GM21717 (cell line): ENCODE measurements around the gene TBCD.
"Not testable (repeated sequence)": the region's sequence is repeated elsewhere in the genome, so short reads cannot be mapped to it uniquely, and the experiment has no call there.

Experiments used
- ATAC-seq: cut with Tn5 transposase; IDR thresholded peaks from one replicate; pipeline ENCODE4 v1.9.1; 2021; ENCODE audit warnings: mild to moderate bottlenecking, moderate library complexity; ENCODE audit not compliant: unreplicated experiment

Gene TBCD

DNA sequence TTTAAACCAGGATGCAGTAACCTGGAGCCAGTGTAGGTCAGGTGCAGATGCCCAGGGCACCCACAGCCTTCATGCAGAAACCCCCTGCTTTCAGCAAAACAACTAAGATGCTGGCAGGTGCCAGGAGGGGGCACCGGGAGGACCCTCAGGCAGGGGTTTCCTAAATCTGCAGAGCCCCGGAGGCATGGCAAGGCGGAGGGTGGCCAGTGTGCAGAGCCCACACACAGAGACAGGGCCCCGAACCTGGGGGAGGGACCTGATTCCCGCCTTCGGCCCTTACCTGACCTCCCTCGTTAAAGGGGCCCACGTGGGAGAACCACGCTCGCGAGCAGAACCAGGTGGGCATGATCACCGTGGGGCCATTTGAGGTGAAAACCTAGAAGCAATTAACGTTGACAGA is 213.5 kb downstream of the TBCD start:
- ATAC-seq: no peak

DNA sequence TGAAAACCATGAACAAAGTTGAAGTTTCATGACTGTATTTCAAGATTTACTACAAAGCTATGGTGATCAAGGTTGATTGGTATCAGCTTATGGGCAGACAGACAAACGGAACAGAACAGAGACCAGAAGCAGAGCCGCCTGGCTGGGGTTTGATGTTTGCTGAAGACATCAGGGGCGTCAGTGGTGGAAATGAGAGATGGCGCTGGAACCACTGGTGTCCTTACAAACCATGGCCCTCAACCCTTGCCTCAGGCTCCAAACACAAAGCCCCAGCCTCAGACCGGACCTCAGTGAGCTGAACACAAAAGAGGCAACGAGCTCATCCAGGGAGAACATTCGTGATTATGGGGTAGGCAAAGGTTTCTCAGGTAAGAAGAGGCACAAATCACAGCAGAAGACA is 214.6 kb downstream of the TBCD start:
- ATAC-seq: no peak

DNA sequence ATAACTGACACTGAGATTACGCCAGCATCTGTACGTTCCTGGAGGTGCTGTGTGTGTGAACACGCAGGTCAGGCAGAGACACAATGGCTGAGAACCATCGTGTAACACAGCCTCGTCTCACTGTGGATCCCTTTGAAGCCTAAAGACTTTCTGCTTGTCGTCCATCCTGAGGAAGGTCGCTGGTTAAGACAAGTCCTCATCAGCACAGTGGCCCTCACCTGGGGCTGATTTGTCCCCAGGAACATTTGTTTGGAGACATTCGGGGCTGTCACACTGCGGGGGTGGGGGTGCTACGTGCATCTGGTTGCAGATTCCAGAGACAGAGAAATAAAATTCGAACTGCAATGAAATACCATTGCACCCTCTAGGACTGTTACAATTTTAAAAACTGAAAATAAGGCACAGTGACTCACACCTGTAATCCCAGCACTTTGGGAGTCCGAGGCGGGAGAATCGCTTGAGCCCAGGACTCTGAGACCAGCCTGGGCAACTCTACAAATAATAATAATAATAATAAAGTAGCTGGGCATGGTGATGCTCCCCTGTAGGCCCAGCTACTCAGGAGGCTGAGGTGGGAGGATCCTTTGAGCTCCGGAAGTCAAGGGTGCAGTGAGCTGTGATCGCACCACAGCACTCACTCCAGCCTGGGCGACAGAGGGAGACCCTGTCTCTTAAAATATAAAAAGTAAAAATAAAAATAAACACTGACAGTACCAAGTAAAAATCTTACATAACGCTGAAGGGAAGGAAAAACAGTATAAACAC is 215.6 kb downstream of the TBCD start:
- ATAC-seq: no peak

DNA sequence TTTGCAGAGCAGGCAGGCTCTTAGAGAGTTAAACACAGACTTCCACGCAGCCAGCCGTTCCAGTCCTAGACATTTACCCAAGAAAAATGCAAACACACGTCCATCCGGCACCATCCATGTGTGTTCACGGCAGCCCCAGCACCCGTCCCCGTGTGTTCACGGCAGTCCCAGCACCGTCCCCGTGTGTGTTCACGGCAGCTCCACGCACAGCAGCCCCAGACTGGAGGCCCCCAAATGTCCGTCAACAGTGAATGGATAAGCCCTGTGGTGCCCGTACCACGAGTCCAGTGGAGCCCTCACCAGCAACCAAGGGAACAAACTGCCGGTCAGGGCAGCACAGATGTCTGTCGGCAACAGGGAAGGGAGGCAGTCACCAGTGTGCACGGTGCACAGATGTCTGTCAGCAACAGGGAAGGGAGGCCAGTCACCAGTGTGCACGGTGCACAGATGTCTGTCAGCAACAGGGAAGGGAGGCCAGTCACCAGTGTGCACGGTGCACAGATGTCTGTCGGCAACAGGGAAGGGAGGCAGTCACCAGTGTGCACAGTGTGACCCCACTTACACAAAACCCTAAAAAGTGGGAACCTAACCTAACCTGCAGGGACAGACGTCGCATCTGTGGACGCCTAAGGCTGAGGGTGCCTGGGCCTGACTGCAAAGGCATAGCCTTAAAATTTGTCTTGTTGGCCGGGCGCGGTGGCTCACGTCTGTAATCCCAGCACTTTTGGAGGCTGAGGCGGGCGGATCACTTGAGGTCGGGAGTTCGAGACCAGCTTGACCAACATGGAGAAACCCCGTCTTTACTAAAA is 216.4 kb downstream of the TBCD start:
- ATAC-seq: not testable (repeated sequence)

DNA sequence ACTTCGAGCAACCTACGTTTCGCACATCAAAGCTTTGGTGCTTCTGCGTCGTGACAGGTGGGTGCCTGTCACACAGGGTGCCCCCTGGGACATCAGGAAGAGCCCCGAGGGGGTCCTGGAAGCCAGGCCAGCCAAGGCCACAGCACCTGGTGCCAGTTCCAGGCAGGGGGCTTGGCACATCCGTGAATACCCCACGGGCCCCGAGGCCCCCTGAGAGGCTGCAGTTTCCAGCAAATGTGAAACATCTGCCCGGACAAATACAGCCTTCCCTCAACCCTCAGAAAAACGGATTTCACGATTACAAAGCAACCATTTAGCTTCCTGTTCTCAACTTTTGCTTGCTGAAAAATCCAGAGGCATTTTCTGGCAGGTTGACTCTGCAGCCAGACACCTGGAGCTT is 218.2 kb downstream of the TBCD start:
- no peak for ATAC-seq

DNA sequence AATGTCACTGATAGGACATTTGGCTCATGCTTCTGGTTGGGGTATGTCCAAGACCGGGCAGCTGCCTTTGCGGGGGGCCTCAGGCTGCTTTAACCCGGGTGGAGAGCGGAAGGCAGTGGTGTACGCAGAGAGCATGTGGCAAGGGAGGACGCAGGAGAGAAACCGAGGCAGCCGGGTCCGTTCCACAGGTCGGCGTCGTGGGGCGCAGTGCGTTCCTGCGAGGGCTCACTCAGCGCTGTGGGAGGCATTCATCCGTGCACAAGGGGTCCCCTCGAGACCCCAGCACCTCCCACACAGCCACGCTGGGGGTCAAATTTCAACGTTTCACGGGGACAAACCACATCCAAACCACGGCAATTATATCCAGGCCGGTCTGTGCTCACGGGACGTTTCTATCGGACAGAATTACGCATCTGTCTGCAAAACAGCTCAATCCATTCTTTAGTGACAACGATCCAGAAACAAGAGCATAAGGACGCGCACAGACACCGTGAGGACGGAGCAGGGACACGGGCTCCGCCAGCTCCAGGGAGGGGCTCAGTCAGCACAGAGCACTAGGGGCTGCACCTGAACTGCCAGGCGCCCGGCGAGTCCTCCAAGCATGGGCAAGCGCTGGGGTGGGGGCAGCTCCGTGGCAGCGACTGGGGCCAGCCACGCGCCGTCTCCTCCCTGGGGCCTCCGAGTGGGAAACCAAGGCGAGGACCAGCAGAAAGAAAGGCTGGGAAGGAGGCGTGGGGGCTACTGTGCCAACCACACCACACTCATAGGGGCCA is 219.1 kb downstream of the TBCD start:
- no peak for ATAC-seq

DNA sequence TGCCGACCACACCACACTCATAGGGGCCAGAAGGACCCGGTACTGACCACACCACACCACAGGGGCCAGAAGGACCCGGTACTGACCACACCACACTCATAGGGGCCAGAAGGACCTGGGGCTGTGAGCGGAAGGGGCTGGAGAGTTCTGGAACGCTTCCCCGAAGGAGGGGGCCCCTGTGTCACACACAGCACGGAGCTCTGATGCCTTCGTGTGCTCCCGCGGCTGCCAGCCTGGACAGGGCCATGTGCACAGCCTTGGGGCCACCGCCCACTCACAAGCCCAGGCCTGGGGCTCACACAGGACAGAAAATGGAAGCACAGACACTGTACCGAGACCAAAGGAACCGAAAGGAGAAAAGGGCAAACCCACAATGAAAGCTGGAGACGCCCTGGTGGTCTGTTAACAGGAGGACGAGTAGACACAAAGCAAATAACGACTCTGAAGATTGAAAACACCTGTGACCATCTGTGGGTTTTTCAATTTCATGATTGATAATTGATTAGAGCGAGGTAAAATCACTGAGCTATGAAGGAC is 221.0 kb downstream of the TBCD start:
- ATAC-seq: no peak

DNA sequence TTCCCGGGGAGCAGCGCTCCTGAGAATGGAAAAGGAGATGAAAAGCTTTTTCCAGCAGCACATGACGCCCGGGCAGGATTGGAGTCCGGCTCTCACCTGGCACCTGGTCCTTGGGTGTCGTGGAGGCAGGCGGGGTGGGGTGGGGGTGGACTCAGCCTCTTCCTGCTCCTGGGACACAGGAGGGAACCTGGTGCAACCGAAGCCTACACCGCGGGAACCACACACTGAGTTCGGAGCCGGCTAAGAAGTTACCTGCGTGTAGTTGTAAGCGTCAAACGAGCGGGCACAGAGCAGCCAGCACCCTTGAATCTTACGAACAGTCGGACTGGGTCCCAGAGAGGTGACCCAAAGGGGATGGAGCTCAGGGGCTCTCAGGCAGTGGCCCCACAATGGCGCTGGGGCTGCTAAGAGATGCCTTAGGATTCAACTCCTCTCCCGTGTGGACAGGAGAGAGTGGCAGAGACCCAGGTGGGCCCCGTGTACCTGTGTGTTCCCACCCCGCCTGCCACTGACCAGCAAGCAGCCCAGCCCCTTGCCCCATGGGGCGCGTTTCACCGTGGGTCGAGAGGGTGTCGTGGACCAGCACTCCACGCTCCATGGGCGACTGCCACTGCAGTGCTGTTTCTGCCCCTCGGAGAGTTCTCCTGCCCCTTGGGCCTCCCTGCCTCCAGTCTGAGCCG is 221.7 kb downstream of the TBCD start:
- no peak for ATAC-seq

DNA sequence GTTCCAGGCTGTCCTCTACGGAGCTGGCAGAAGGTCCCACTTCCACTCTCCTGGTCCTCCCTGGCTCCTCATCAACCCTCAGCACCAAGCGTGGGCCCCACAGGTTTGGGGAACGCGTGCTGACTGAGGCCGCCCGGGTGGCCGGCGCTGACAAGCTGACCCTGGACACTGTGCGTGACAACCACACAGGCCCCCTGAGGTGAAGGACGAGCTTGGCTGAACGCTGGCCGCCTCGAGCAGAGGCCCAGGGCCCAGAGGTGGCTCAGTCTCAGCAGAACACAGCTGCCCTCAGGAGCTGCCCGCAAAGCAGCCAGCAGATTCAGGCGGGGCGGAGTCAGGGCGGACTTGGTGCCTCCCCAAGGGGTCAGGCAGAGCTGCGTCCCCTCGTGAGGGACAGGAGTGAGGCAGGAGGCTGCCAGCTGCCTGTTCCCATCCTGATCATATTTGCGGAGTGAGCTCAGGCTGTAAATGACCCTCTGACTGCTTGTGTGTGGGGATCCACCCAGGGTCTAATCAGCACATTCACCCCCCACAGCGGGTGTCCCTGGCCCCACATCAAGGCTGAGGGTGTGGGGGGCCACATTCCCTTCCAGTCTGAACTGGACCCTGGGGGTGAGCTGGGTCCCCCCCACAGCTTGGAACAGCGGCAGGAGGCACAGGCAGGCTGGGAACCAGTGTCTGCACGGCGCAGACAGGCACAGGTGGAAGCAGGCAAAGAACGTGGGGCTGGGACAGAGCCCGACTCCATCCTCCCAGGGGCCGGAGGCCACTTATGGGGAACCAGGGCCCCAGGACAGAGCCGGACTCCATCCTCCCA is 222.5 kb downstream of the TBCD start:
- ATAC-seq: no peak

DNA sequence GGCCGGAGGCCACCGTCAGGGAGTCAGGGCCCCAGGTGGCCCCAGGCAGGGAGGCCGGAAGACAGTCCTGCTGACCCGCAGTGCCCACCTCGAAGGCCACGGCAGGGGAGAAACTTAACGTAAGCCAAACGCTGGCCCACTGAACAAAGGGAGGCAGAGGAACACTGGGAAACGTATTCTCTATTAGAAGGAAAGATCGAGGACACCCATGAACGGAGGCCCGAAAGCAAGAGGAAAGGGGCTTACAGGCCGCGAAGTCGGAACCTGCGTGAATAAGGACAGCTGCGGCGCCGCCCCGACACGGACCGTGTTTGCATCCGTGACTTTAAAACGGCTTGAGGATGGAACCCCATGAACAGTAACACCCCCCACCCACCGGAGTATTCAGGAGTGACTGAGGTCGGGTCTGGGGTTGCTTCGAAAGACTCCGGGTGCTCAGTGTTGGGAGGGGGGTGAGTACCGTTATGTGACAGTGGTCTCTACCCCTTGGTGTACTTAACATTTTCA is 225.2 kb downstream of the TBCD start:
- no peak for ATAC-seq

DNA sequence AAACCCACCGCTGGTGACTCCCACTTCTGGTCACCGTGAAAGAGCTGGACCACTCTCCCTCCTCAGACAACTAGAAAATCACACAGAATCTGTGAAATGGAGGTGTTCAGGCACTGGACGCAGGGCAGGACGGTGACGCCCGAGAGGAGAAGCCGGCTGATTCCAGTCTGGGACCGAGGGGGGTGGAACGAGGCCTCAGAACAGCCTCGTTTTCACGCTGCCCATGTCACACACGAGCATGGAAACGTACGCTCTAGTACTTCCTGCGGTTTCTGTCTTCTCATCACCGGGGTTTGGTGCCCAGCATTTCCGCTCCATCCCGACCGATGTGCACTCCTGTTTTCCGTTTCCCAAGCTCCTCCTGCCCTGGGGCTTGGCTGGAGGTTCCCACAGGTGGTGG is 225.7 kb downstream of the TBCD start:
- ATAC-seq: no peak

DNA sequence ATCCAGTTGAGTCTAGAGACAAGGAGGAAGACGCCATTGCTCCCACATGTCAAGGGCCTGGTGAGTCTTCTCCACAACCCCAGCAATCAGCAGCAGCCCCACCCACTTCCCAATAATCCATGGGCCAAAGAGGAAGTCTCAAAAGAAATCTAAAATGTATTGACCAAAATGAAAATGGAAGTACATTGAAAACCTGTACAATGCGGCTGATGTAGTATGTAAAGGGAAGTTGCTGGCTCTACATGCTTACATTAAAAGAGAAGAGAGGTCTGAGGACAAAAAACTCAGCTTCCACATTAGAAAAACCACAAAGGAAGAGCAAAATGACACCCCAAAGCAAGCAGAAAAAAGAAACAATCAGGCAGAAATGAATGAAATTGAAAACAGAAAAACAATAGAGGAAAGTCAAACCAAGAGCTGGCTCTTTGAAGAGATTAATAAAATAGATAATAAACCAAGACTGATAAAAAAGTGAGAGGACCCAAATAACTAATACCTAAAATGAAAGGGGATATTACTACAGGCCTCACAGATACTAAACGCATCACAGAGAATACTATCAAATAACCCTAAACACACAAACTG is 227.0 kb downstream of the TBCD start:
- ATAC-seq: no peak

DNA sequence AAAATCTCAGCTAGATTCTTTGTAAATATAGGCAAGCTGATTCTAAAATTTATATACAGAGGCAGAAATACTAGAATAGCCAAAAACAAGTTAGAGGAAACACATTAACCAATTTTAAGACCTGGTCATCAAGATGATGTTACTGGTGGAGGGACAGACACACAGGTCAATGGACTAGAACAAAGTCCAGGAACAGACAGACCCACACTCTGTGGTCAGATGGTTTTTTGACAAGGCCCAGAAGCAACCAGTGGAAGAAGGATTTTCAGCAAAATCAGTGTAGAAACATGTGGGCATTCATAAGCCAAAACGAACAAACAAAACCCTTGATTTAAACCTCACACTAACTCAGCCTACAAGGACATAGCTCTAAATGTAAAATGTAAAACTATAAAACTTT is 227.9 kb downstream of the TBCD start:
- no peak for ATAC-seq

DNA sequence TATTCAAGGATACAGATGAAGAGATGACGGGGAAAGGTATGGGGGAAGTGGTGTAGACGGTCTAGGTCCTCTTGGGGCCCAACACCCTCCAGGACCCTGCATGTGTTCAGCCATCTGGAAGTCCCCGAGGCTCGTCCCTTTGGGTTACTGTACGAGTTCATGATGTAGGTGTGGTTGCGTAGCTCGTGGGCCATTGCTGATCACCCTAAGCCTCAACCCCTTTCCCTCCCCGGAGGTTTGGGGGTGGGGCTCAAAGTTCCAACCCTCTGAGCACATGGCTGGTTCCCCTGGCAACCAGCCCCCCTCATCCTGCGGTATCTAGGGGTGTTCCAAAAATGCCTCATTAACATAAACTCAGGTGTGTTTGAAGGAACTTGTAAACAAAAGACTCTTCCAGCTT is 228.8 kb downstream of the TBCD start:
- no peak for ATAC-seq

DNA sequence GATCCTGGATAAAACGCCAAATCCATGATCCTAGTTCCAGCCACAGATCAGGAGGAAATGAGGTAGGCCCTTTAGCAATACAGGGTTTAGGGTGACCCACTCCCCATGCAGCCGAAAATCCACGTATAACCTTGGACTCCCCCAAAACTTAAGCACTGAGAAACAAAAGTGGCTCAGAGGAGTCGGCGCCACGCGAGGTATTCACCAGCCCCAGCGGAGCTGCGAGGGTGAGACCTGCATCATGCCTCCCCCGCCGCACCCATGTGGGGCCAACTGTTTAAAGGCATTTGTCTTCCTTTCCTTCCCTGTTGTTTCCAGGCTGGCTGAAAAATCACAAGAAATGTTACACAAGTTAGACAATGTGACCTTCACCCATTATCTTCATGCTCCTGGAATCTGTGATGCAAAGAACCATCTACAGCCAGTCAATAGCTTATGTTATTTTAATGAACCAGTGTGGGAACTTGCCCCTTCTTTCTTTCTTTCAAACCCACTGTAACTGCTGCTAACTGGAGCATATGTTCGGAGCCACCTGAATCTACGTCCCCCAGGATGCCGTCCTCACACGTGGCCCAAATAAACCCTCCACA is 229.4 kb downstream of the TBCD start:
- ATAC-seq: no peak

DNA sequence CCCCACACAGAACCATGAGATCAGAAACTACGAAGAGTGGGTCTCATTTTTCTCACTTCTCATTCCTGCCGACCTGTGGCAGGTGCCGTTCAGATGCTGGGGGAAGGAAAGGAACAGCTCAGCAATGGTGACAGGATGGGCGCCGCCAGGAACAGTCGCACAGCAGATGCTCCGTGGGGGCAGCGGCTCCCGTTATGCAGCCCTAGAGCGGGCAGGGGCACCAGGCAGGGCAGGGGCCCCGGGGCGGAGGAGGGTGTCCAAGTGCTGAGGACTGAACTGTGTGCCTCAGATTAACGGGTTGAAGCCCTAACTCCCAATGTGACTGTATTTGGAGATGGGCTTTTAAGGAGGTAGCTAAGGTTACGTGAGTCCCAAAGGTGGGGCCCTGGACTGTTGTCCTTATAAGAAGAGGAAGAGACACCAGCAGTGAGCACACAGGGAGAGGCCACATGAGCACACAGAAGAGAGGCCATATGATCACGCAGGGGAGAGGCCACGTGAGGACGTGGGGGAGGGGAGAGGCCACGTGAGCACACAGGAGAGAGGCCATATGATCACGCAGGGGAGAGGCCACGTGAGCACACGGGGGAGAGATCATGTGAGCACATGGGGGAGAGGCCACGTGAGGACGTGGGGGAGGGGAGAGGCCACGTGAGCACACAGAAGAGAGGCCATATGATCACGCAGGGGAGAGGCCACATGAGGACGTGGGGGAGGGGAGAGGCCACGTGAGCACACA is 231.8 kb downstream of the TBCD start:
- ATAC-seq: no peak

DNA sequence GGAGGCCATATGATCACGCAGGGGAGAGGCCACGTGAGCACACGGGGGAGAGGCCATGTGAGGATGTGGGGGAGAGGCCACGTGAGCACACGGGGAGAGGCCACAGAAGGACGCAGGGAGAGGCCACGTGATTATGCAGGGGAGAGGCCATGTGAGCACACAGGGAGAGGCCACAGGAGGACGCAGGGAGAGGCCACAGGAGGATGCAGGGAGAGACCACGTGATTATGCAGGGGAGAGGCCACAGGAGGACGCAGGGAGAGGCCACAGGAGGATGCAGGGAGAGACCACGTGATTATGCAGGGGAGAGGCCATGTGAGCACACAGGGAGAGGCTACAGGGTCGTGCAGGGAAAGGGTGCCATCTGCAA is 232.4 kb downstream of the TBCD start:
- not testable (repeated sequence) for ATAC-seq

DNA sequence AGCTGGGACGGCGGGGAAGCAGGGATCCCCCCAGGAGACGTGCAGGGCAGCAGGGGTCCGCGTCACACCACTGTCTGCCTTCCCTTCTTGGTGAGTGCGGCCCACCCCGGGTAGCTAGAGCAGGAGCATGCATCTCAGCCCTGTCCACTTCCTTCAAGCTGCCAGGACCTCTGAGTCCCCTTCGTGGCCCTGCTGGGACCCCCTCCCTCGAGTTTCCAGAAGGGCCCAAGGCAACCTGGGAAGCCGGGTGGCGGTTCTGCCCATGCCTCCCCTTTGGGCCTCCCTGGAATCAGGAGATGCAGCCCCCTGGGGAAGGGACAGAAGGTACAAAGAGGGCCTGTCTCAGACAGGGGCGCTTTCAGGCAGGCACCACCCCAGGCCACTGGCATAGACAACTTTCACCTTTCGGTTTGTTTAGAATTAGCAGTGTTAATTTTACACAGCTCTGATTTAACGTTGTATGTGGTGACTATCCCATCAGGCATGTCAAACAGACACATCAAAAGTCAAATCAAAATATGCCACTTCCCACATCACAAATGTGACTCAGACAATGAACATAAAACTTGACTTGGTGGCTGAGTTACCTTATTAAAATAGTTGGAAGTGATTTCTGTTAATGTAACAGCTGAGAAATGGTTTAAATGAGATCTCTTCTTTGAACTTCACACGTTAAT is 233.0 kb downstream of the TBCD start:
- no peak for ATAC-seq
